BJ (cell line): ENCODE results near the gene ORMDL2. TPM values are rescaled to one million over a fixed set of nuclear protein-coding genes. Genes with fewer than 3 reads are reported as not detected.
"Not testable (repeated sequence)": the region's sequence is repeated elsewhere in the genome, so short reads cannot be mapped to it uniquely, and the experiment has no call there.

Experiments used
- CTCF ChIA-PET: fragments of 350-600 bp; formaldehyde crosslinking; extraction: SDS; loops from one replicate; lab custom pipeline; 2021; ENCODE audit warnings: antibody characterized with exemption, inconsistent platforms; lab: Yijun Ruan, JAX
- POLR2A ChIA-PET: fragments of 300-600 bp; sonication (Branson Sonifier 250); formaldehyde crosslinking; extraction: SDS; loops from one replicate; lab custom pipeline; 2021; ENCODE audit warnings: antibody characterized with exemption; lab: Charles Lee
- DNase-seq: peaks from one replicate; pipeline ENCODE4 v3.0.0-alpha.2; 2011; ENCODE audit warnings: low read depth
- H3K27me3 ChIP-seq: 2 replicates; pipeline ENCODE4 v1.6.0; 2011; ENCODE audit warnings: low read length; ENCODE audit not compliant: control insufficient read depth, insufficient read depth
- H3K36me3 ChIP-seq: 2 replicates; pipeline ENCODE4 v1.5.1; 2011; ENCODE audit warnings: low read length; ENCODE audit not compliant: control insufficient read depth, insufficient read depth
- H3K4me3 ChIP-seq: 2 replicates; pipeline ENCODE4 v1.5.1; 2011; ENCODE audit warnings: low read depth, mild to moderate bottlenecking, control low read depth, low read length
- polyA plus RNA-seq: library from polyadenylated mRNA; depleted of rRNA; stranded (reverse); fragments of >200 nt; gene quantifications from 2 replicates; pipeline ENCODE4 v1.2.3, GENCODE V29; 2011; rRNA removed
- TF ChIP-seq, protein P1 (sequence below): IDR thresholded peaks from 2 replicates; pipeline ENCODE4 v1.5.1; 2011; ENCODE audit warnings: low read depth, mild to moderate bottlenecking, control low read depth, inconsistent platforms, low read length, moderate library complexity; ENCODE audit not compliant: insufficient read depth

The ORMDL2 gene
- polyA plus RNA-seq, 1 experiment: 47.4 TPM

DNA sequence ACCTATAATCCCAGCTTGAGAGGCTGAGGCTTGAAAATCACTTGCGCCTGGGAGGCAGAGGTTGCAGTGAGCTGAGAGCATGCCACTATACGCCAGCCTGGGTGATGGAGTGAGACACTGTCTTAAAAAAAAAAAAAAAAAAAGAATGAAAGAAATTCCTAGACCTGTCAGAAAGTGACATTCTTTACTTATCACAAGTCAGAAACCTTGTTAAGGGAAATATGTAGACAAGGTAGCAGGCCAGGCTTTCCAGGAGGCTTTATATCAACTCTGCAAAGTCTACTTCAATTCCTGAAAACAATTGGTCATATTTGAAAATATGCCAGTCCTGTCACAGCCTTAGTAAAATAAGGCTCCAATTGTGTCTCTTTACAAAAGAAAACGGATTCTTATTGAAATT lies 44.0 kb downstream of the ORMDL2 start:
- ChIA-PET CTCF (no interaction called here), POLR2A (no interaction called here)
- Histone ChIP-seq H3K27me3 (no peaks in the 10 kb centered on the region), H3K4me3 (no peak overlapping the region), H3K36me3 (no peaks in the 10 kb centered on the region)
- DNase-seq: no peak
- TF ChIP-seq, protein P1, sequence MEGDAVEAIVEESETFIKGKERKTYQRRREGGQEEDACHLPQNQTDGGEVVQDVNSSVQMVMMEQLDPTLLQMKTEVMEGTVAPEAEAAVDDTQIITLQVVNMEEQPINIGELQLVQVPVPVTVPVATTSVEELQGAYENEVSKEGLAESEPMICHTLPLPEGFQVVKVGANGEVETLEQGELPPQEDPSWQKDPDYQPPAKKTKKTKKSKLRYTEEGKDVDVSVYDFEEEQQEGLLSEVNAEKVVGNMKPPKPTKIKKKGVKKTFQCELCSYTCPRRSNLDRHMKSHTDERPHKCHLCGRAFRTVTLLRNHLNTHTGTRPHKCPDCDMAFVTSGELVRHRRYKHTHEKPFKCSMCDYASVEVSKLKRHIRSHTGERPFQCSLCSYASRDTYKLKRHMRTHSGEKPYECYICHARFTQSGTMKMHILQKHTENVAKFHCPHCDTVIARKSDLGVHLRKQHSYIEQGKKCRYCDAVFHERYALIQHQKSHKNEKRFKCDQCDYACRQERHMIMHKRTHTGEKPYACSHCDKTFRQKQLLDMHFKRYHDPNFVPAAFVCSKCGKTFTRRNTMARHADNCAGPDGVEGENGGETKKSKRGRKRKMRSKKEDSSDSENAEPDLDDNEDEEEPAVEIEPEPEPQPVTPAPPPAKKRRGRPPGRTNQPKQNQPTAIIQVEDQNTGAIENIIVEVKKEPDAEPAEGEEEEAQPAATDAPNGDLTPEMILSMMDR: no peak

DNA sequence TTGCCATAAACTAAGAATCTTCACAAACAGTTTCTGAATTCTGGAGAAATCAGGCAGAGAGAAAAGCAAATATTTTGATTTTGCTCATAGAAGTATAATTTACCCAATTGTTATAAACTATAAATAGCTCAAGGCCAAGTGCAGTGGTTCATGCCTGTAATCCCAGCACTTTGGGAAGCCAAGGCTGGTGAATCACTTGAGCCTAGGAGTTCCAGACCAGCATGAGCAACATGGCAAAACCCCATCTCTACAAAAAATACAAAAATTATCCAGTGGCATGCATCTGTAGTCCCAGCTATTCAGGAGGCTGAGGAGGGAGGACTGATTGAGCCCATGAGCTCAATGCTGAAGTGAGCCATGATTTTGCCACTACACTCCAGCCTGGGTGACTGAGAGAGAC lies 44.4 kb downstream of the ORMDL2 start:
- Histone ChIP-seq H3K27me3 (no peaks in the 10 kb centered on the region), H3K36me3 (no peaks in the 10 kb centered on the region), H3K4me3 (no peak overlapping the region)
- ChIA-PET POLR2A (no interaction called here), CTCF (no interaction called here)
- TF ChIP-seq, protein P1: no peak
- no peak for DNase-seq

DNA sequence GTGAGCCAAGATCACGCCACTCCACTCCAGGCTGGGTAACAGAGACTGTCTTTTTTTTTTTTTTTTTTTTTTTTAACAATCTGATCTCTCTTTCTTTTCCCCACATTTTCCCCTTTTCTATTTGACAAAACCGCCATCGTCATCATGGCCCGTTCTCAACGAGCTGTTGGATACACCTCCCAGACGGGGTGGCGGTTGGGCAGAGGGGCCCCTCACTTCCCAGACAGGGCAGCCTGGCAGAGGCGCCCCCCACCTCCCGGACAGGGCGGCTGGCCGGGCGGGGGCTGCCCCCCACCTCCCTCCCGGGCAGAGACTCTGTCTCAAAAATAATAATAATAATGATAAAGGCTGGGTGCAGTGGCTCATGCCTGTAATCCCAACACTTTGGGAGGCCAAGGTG lies 45.1 kb downstream of the ORMDL2 start:
- CTCF ChIA-PET, H3K36me3 ChIP-seq, POLR2A ChIA-PET, H3K27me3 ChIP-seq, DNase-seq, H3K4me3 ChIP-seq: not testable (repeated sequence)

DNA sequence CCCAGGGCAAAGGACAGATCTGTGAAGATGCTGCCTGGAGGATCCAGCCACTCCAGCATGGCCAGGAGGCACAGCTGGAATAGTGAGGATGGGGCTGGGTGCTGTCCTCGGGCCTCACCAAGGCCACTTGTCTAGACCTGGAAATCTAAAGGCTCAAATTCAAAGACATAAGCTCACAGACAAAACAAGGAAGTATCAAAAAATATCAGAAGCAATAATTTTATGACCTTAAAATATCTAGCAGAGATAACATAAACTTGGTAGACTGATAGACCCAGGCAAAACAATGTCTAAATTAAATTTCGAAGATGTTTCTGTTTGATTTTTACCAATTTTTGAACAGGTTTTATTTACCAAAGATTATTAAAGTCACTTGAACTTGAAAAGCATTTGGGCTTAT lies 47.5 kb downstream of the ORMDL2 start:
- TF ChIP-seq, protein P1: no peak
- ChIA-PET CTCF (interaction anchor here (1.4 kb wide), 1 partner anchor 18 kb away, joined by 5 read pairs; no protein-coding TSS in a partner anchor), POLR2A (no interaction called here)
- H3K36me3 ChIP-seq: no peaks in the 10 kb centered on the region
- no peak overlapping the region for H3K4me3 ChIP-seq
- DNase-seq: no peak
- no peaks in the 10 kb centered on the region for H3K27me3 ChIP-seq

DNA sequence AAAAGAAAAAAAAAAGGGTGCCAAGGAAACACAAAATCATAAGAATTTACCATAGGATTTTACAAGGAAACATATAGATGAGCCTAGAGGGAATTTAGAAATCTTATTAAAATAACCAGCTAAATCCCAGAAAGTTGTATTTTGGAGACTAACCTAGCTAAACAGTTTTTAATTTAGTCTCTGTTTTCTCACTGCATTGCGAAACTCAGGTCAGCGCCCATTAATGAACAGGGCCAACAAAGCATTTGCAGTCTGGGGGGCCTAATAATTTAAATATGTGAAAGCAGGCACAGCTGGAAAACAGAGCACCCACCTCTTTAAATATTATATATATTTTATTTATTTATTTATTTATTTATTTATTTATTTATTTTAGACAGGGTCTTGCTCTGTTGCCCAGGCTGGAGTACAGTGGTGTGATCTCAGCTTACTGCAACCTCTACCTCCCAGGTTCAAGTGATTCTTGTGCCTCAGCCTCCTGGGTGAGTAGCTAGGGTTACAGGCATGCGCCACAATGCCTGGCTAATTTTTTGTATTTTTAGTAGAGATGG lies 48.7 kb downstream of the ORMDL2 start:
- POLR2A ChIA-PET, H3K36me3 ChIP-seq, H3K27me3 ChIP-seq, H3K4me3 ChIP-seq, DNase-seq: not testable (repeated sequence)
- CTCF ChIA-PET: interaction anchor here (1.4 kb wide), 1 partner anchor 19 kb away, joined by 5 read pairs; no protein-coding TSS in a partner anchor

Other genes starting within 250 kb of the ORMDL2 start
- gene OR2AP1, start 245.6 kb upstream of the ORMDL2 start, polyA plus RNA-seq: not detected in 2 replicates
- gene OR10P1, start 181.1 kb upstream of the ORMDL2 start, polyA plus RNA-seq: not detected in 2 replicates
- 9.4 and 11.6 TPM in 2 replicates for gene ITGA7, start 110.1 kb upstream of the ORMDL2 start, polyA plus RNA-seq
- 147 and 172 TPM in 2 replicates for gene BLOC1S1, start 102.0 kb upstream of the ORMDL2 start, polyA plus RNA-seq
- gene RDH5, start 97.6 kb upstream of the ORMDL2 start, polyA plus RNA-seq: 4.5 and 6.2 TPM in 2 replicates
- gene CD63, start 89.0 kb upstream of the ORMDL2 start, polyA plus RNA-seq: 974 and 1,937 TPM in 2 replicates
- 2.9 and 3.8 TPM in 2 replicates for gene GDF11, start 74.9 kb upstream of the ORMDL2 start, polyA plus RNA-seq
- gene SARNP, start 317 bp upstream of the ORMDL2 start, polyA plus RNA-seq: 52.1 and 102 TPM in 2 replicates
- gene DNAJC14, start 11.5 kb downstream of the ORMDL2 start, polyA plus RNA-seq: 6.4 and 8.4 TPM in 2 replicates
- 34.2 and 40.7 TPM in 2 replicates for gene MMP19, start 24.9 kb downstream of the ORMDL2 start, polyA plus RNA-seq
- 37.1 and 37.8 TPM in 2 replicates for gene PYM1, start 109.9 kb downstream of the ORMDL2 start, polyA plus RNA-seq
- 53.0 and 56.2 TPM in 2 replicates for gene DGKA, start 113.1 kb downstream of the ORMDL2 start, polyA plus RNA-seq
- gene PMEL, start 148.0 kb downstream of the ORMDL2 start, polyA plus RNA-seq: 1.2 and 1.8 TPM in 2 replicates
- 56.6 and 75.2 TPM in 2 replicates for gene CDK2, start 148.8 kb downstream of the ORMDL2 start, polyA plus RNA-seq
- gene RAB5B, start 156.0 kb downstream of the ORMDL2 start, polyA plus RNA-seq: 117 and 130 TPM in 2 replicates
- gene SUOX, start 179.2 kb downstream of the ORMDL2 start, polyA plus RNA-seq: 14.4 and 22.3 TPM in 2 replicates
- 1.9 and 2.9 TPM in 2 replicates for gene IKZF4, start 203.0 kb downstream of the ORMDL2 start, polyA plus RNA-seq
- gene RPS26, start 223.9 kb downstream of the ORMDL2 start, polyA plus RNA-seq: 635 and 868 TPM in 2 replicates